ENCODE results near the gene ERBB4. TPM values are rescaled to one million over a fixed set of nuclear protein-coding genes. Genes with fewer than 3 reads are reported as not detected.

Gene ERBB4
- total RNA-seq, 3 donors from 2014 or later: 1.6 to 53.1 (median 18.4) TPM

GRCh38 chr2:211854832-211855231 lies 683.8 kb downstream of the ERBB4 start:
- intact Hi-C loops (cut with DNase I; ENCODE audit: low total_unique reads): no loop called here

DNA sequence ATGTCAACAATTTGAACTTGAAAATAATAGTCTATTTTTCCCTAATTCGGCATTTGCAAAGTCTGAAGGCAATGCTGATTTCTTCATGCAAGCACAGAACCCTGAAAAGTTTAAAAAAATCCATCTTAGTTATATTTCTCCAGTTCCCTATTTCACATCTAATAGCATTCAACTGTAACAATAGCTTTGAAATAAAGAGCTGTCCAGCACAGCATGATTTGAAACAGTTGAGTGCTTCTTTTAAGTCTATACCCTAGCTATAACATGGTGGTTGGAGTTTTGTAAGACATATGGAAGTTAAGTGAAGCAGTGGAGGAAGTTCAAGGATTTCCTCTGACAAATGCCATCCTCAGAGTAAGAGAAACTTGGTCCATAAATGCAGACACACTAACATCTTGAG lies 691.9 kb downstream of the ERBB4 start:
- no peak overlapping the region for H3K4me3 ChIP-seq
- TF ChIP-seq POLR2A (IDR thresholded peaks at IDR 0.05) (no peak), POLR2AphosphoS5 (IDR thresholded peaks at IDR 0.05) (no peak)
- TF ChIP-seq, protein P1, sequence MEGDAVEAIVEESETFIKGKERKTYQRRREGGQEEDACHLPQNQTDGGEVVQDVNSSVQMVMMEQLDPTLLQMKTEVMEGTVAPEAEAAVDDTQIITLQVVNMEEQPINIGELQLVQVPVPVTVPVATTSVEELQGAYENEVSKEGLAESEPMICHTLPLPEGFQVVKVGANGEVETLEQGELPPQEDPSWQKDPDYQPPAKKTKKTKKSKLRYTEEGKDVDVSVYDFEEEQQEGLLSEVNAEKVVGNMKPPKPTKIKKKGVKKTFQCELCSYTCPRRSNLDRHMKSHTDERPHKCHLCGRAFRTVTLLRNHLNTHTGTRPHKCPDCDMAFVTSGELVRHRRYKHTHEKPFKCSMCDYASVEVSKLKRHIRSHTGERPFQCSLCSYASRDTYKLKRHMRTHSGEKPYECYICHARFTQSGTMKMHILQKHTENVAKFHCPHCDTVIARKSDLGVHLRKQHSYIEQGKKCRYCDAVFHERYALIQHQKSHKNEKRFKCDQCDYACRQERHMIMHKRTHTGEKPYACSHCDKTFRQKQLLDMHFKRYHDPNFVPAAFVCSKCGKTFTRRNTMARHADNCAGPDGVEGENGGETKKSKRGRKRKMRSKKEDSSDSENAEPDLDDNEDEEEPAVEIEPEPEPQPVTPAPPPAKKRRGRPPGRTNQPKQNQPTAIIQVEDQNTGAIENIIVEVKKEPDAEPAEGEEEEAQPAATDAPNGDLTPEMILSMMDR (IDR thresholded peaks at IDR 0.05): no peak
- no peaks in the 10 kb centered on the region for H3K4me1 ChIP-seq
- no peaks in the 10 kb centered on the region for H3K9me3 ChIP-seq
- intact Hi-C loops (cut with DNase I; ENCODE audit: low total_unique reads): no loop called here
- no peak overlapping the region for H3K27ac ChIP-seq
- H3K27me3 ChIP-seq: no peaks in the 10 kb centered on the region
- H3K36me3 ChIP-seq: no peaks in the 10 kb centered on the region
- DNase-seq (ENCODE audit: low spot score in 2 of 2): no peak

More at GRCh38 chr2:211854832-211855231, 683.8 kb downstream of the ERBB4 start:
- TF ChIP-seq POLR2A (IDR thresholded peaks at IDR 0.05) (no peak), POLR2AphosphoS5 (IDR thresholded peaks at IDR 0.05) (no peak)
- TF ChIP-seq, protein P1 (IDR thresholded peaks at IDR 0.05): no peak
- Histone ChIP-seq H3K27ac (no peak overlapping the region), H3K9me3 (no peaks in the 10 kb centered on the region), H3K4me1 (no peaks in the 10 kb centered on the region), H3K4me3 (no peak overlapping the region), H3K36me3 (no peaks in the 10 kb centered on the region), H3K27me3 (no peaks in the 10 kb centered on the region)
- DNase-seq (ENCODE audit: low spot score in 2 of 2): no peak

- no peak for TF ChIP-seq POLR2AphosphoS5 (IDR thresholded peaks at IDR 0.05)
- TF ChIP-seq, protein P1 (IDR thresholded peaks at IDR 0.05): no peak
- TF ChIP-seq POLR2A (IDR thresholded peaks at IDR 0.05): no peak
- Histone ChIP-seq H3K9me3 (no peaks in the 10 kb centered on the region), H3K4me3 (no peak overlapping the region), H3K27ac (no peak overlapping the region), H3K36me3 (no peaks in the 10 kb centered on the region), H3K27me3 (no peaks in the 10 kb centered on the region), H3K4me1 (no peaks in the 10 kb centered on the region)
- intact Hi-C loops (cut with DNase I; ENCODE audit: low total_unique reads): no loop called here
- DNase-seq (ENCODE audit: low spot score in 2 of 2): no peak
These were observed 692.6 kb downstream of the ERBB4 start for GRCh38 chr2:211846036-211846400.

DNA sequence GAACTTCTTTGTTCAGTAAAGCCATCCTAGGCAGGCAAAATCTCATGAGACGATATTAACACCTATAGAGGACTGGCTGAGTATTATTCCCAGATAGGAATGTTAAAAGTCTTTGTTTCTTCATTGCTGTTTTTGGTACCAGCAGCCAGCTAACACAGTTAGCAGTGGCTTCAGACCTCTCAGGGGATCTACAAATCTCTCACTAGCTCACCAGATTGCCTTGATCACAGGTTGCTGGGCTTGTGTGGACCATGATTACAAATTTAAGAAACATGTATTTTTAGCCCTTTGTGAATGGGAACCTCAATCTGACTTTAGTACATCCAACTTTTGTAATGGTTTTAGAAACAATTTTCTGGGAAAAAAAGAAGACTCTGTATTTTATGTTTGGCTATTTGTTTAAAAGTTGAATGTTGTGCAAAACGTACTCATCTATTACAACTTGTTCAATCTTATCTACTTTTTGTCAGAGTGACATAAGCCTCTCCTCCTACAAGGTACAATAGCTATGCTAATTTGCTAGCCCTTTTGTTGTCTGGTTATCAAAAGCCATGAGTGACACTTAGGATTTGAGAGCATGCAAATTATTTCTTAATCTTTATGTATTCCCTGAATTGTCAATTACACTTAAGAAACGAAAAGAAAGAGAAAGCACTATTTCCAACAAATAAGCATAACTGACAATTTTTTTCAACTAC lies 693.1 kb downstream of the ERBB4 start:
- no peak for TF ChIP-seq POLR2A (IDR thresholded peaks at IDR 0.05)
- DNase-seq (ENCODE audit: low spot score in 2 of 2): no peak

DNA sequence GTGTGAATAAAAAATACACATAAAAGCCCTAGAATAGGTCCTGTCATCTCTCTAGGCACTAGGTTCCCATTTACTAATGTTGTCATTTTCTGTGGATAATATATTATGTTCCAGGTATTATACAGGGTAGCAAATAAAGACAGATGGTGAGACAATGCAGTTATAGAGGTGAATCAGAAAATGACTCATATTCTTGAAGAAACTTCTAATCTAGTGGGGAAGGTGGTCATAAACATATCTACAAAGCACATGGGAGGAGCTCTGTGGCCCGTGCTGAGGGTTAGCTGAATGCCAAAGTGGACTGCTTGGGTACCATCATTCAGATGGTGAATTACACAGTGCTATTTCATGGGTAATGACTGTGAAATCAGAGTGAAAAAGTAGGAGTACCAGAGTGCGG lies 700.9 kb downstream of the ERBB4 start:
- no peaks in the 10 kb centered on the region for H3K27me3 ChIP-seq
- no peak for DNase-seq (ENCODE audit: low spot score in 2 of 2)
- no peaks in the 10 kb centered on the region for H3K4me1 ChIP-seq
- H3K4me3 ChIP-seq: no peak overlapping the region
- H3K36me3 ChIP-seq: no peaks in the 10 kb centered on the region
- no peak overlapping the region for H3K27ac ChIP-seq
- H3K9me3 ChIP-seq: no peaks in the 10 kb centered on the region
- TF ChIP-seq POLR2AphosphoS5 (IDR thresholded peaks at IDR 0.05): no peak
- intact Hi-C loops (cut with DNase I; ENCODE audit: low total_unique reads): no loop called here

More for the DNA sequence above, 693.1 kb downstream of the ERBB4 start:
- H3K4me1 ChIP-seq: no peaks in the 10 kb centered on the region
- H3K36me3 ChIP-seq: no peaks in the 10 kb centered on the region
- H3K27ac ChIP-seq: no peak overlapping the region
- no peak overlapping the region for H3K4me3 ChIP-seq
- H3K9me3 ChIP-seq: no peaks in the 10 kb centered on the region
- H3K27me3 ChIP-seq: no peaks in the 10 kb centered on the region
- intact Hi-C loops (cut with DNase I; ENCODE audit: low total_unique reads): no loop called here

DNA sequence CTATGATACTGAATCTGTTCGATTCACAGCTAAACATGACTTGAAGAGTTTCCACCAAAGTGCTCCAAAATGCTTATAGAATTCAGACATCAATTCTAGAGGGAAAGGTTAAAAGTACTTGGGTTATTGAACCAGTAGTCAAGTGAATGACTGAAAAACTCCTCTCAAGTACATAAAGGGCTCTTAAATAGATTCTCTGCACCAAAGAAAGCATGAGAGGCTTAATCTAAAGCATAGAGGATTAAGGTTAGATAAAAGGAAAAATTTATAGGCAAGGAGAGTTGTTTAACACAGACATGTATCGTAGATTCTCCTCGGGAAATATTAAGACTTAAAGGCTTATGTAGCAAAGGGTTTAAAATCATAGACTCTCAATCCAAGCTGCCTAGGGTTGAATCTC lies 701.4 kb downstream of the ERBB4 start:
- H3K4me1 ChIP-seq: no peaks in the 10 kb centered on the region
- H3K27me3 ChIP-seq: no peaks in the 10 kb centered on the region
- H3K36me3 ChIP-seq: no peaks in the 10 kb centered on the region
- no peak overlapping the region for H3K4me3 ChIP-seq
- intact Hi-C loops (cut with DNase I; ENCODE audit: low total_unique reads): no loop called here
- TF ChIP-seq, protein P1 (IDR thresholded peaks at IDR 0.05): no peak
- TF ChIP-seq POLR2A (IDR thresholded peaks at IDR 0.05): no peak
- TF ChIP-seq POLR2AphosphoS5 (IDR thresholded peaks at IDR 0.05): no peak
- H3K27ac ChIP-seq: no peak overlapping the region
- no peak for DNase-seq (ENCODE audit: low spot score in 2 of 2)
- no peaks in the 10 kb centered on the region for H3K9me3 ChIP-seq

All from breast epithelium (tissue), 4 donors.